NCI-H1930 (cell line): Measurements from ENCODE around the gene MPHOSPH8.
"Not testable (repeated sequence)": the region's sequence is repeated elsewhere in the genome, so short reads cannot be mapped to it uniquely, and the experiment has no call there.

Source experiments
- DNase-seq, 2 experiments: peaks; one replicate each; lab custom pipeline; 2025; lab: John Stamatoyannopoulos, UW

Gene MPHOSPH8

GRCh38 chr13:19685437-19685836 is 52.0 kb downstream of the MPHOSPH8 start:
- DNase-seq, result no peak

- DNase-seq, result not testable (repeated sequence)
Observed at GRCh38 chr13:19691447-19691846, 58.0 kb downstream of the MPHOSPH8 start.

- DNase-seq, result no peak
Observed at GRCh38 chr13:19695428-19695827, 62.0 kb downstream of the MPHOSPH8 start.

GRCh38 chr13:19695829-19696228 is 62.4 kb downstream of the MPHOSPH8 start:
- no peak for DNase-seq

- not testable (repeated sequence) for DNase-seq
Observed at GRCh38 chr13:19700963-19701362, 67.5 kb downstream of the MPHOSPH8 start.

- DNase-seq, result not testable (repeated sequence)
Observed at GRCh38 chr13:19701619-19702018, 68.2 kb downstream of the MPHOSPH8 start.

- not testable (repeated sequence) for DNase-seq
Observed at GRCh38 chr13:19704256-19704655, 70.8 kb downstream of the MPHOSPH8 start.

- DNase-seq, result not testable (repeated sequence)
Observed at GRCh38 chr13:19709039-19709438, 75.6 kb downstream of the MPHOSPH8 start.

GRCh38 chr13:19709782-19710181 is 76.3 kb downstream of the MPHOSPH8 start:
- not testable (repeated sequence) for DNase-seq

- DNase-seq, result no peak
Observed at GRCh38 chr13:19713186-19713965, 79.9 kb downstream of the MPHOSPH8 start.

- no peak for DNase-seq
Observed at GRCh38 chr13:19720039-19720438, 86.6 kb downstream of the MPHOSPH8 start.
